WTC11 (cell line): ENCODE data around the gene MMP28.

ENCODE experiments used
- JUN ChIP-seq: sonication (generic); formaldehyde crosslinking; IDR thresholded peaks from 2 replicates; pipeline ENCODE4 v1.8.0; 2023; ENCODE audit warnings: mild to moderate bottlenecking, missing genetic modification reagents
- KAT7 ChIP-seq: sonication (generic); formaldehyde crosslinking; IDR thresholded peaks from 2 replicates; pipeline ENCODE4 v1.8.1; 2023; ENCODE audit warnings: missing genetic modification reagents, mild to moderate bottlenecking, borderline replicate concordance
- TF ChIP-seq, protein P1 (sequence below): fragments of 200-600 bp; IDR thresholded peaks from 2 replicates; pipeline ENCODE4 v1.8.0; 2022; ENCODE audit warnings: antibody characterized with exemption
- TF ChIP-seq, protein P2 (sequence below): sonication (generic); formaldehyde crosslinking; IDR thresholded peaks from 2 replicates; pipeline ENCODE4 v1.8.0; 2022; ENCODE audit warnings: missing genetic modification reagents

DNA sequence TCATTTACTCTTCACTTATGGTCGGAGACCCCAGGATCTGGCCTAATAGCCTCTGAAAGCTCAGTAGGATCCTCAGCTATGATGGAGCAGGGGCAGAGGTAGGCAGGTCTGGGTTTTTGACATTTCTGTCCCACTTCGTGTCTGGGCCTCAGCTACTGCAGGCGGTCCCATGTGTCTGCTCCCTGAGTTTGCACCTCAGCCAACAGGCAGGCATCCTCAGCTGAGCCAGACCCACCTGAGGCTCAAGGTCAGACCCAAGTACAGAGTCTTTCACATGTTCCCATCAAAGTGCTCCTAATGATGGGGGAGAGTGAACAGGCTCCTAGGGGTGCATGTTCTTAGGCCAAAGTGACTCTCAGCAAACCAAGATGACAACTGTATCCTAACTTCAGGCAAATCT, 66.9 kb downstream of the MMP28 start:
- TF ChIP-seq, protein P1, sequence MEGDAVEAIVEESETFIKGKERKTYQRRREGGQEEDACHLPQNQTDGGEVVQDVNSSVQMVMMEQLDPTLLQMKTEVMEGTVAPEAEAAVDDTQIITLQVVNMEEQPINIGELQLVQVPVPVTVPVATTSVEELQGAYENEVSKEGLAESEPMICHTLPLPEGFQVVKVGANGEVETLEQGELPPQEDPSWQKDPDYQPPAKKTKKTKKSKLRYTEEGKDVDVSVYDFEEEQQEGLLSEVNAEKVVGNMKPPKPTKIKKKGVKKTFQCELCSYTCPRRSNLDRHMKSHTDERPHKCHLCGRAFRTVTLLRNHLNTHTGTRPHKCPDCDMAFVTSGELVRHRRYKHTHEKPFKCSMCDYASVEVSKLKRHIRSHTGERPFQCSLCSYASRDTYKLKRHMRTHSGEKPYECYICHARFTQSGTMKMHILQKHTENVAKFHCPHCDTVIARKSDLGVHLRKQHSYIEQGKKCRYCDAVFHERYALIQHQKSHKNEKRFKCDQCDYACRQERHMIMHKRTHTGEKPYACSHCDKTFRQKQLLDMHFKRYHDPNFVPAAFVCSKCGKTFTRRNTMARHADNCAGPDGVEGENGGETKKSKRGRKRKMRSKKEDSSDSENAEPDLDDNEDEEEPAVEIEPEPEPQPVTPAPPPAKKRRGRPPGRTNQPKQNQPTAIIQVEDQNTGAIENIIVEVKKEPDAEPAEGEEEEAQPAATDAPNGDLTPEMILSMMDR, result no peak
- TF ChIP-seq KAT7 (no peak), JUN (CRISPR knock-in tag) (no peak)
- TF ChIP-seq, protein P2, sequence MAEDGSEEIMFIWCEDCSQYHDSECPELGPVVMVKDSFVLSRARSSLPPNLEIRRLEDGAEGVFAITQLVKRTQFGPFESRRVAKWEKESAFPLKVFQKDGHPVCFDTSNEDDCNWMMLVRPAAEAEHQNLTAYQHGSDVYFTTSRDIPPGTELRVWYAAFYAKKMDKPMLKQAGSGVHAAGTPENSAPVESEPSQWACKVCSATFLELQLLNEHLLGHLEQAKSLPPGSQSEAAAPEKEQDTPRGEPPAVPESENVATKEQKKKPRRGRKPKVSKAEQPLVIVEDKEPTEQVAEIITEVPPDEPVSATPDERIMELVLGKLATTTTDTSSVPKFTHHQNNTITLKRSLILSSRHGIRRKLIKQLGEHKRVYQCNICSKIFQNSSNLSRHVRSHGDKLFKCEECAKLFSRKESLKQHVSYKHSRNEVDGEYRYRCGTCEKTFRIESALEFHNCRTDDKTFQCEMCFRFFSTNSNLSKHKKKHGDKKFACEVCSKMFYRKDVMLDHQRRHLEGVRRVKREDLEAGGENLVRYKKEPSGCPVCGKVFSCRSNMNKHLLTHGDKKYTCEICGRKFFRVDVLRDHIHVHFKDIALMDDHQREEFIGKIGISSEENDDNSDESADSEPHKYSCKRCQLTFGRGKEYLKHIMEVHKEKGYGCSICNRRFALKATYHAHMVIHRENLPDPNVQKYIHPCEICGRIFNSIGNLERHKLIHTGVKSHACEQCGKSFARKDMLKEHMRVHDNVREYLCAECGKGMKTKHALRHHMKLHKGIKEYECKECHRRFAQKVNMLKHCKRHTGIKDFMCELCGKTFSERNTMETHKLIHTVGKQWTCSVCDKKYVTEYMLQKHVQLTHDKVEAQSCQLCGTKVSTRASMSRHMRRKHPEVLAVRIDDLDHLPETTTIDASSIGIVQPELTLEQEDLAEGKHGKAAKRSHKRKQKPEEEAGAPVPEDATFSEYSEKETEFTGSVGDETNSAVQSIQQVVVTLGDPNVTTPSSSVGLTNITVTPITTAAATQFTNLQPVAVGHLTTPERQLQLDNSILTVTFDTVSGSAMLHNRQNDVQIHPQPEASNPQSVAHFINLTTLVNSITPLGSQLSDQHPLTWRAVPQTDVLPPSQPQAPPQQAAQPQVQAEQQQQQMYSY, result no peak
